Ishikawa (cell line): Measurements from ENCODE around the gene SESTD1.

Experiments used
- CEBPB ChIP-seq: IDR thresholded peaks from 2 replicates; pipeline ENCODE4 v1.6.1; 2012
- CREB1 ChIP-seq: IDR thresholded peaks from 2 replicates; pipeline ENCODE4 v1.6.1; 2012; ENCODE audit warnings: low read depth
- EGR1 ChIP-seq: IDR thresholded peaks from 2 replicates; pipeline ENCODE4 v1.6.1; 2012
- EP300 ChIP-seq: IDR thresholded peaks from 2 replicates; pipeline ENCODE4 v1.6.1; 2012; ENCODE audit warnings: borderline replicate concordance
- FOXM1 ChIP-seq: IDR thresholded peaks from 2 replicates; pipeline ENCODE4 v1.6.1; 2012; ENCODE audit warnings: low read depth, borderline replicate concordance
- MAX ChIP-seq: IDR thresholded peaks from 2 replicates; pipeline ENCODE4 v1.6.1; 2012
- NFIC ChIP-seq: IDR thresholded peaks from 2 replicates; pipeline ENCODE4 v1.6.1; 2012
- RAD21 ChIP-seq: IDR thresholded peaks from 2 replicates; pipeline ENCODE4 v1.6.1; 2012; ENCODE audit warnings: low read depth
- REST ChIP-seq: IDR thresholded peaks from 2 replicates; pipeline ENCODE4 v1.6.1; 2012; ENCODE audit warnings: low read depth, mild to moderate bottlenecking
- TAF1 ChIP-seq: IDR thresholded peaks from 2 replicates; pipeline ENCODE4 v1.6.1; 2012; ENCODE audit warnings: low read depth, mild to moderate bottlenecking
- TCF12 ChIP-seq: IDR thresholded peaks from 2 replicates; pipeline ENCODE4 v1.6.1; 2012; ENCODE audit warnings: low read depth
- TEAD4 ChIP-seq: IDR thresholded peaks from 2 replicates; pipeline ENCODE4 v1.6.1; 2012
- USF1 ChIP-seq: IDR thresholded peaks from 2 replicates; pipeline ENCODE4 v1.6.1; 2012
- YY1 ChIP-seq: IDR thresholded peaks from 2 replicates; pipeline ENCODE4 v1.6.1; 2012; ENCODE audit warnings: low read depth
- ZBTB7A ChIP-seq: IDR thresholded peaks from 2 replicates; pipeline ENCODE4 v1.6.1; 2012; ENCODE audit warnings: low read depth

Gene SESTD1

GRCh38 chr2:179068991-179069643 is 195.5 kb downstream of the SESTD1 start:
- no peak for TF ChIP-seq RAD21
- TF ChIP-seq TEAD4, result no peak
- TF ChIP-seq ZBTB7A, result no peak
- TF ChIP-seq MAX, result no peak
- no peak for TF ChIP-seq CEBPB
- no peak for TF ChIP-seq CREB1
- TF ChIP-seq USF1, result no peak
- TF ChIP-seq YY1, result no peak

GRCh38 chr2:179059026-179059700 is 205.5 kb downstream of the SESTD1 start:
- no peak for TF ChIP-seq CEBPB

GRCh38 chr2:179057737-179058136 is 206.9 kb downstream of the SESTD1 start:
- no peak for TF ChIP-seq REST
- no peak for TF ChIP-seq YY1
- no peak for TF ChIP-seq FOXM1
- no peak for TF ChIP-seq TCF12
- no peak for TF ChIP-seq ZBTB7A
- TF ChIP-seq CREB1, result no peak
- no peak for TF ChIP-seq MAX
- no peak for TF ChIP-seq NFIC
- TF ChIP-seq EGR1, result no peak
- TF ChIP-seq TAF1, result no peak
- TF ChIP-seq EP300, result no peak
- TF ChIP-seq RAD21, result no peak
- TF ChIP-seq CEBPB, result no peak
- no peak for TF ChIP-seq USF1
- TF ChIP-seq TEAD4, result no peak
